SK-N-SH (cell line): ENCODE results near the gene LCP2. TPM values are rescaled to one million over a fixed set of nuclear protein-coding genes. Genes with fewer than 3 reads are reported as not detected.

Experiments
- CTCF ChIA-PET: fragments of 300-600, 350-600 bp; formaldehyde crosslinking; extraction: SDS; loops from one replicate; lab custom pipeline; 2021; lab: Yijun Ruan, JAX
- POLR2A ChIA-PET: fragments of 350-600 bp; sonication (Branson Sonifier 250); formaldehyde crosslinking; extraction: SDS; loops from one replicate; lab custom pipeline; 2020; ENCODE audit warnings: antibody characterized with exemption, inconsistent platforms; lab: Yijun Ruan, JAX
- DNase-seq: peaks from one replicate; pipeline ENCODE4 v3.0.0; 2012
- H2AFZ ChIP-seq: fragments of 200-600 bp; sonication (generic); 2 replicates; pipeline ENCODE4 v1.8.1; 2016; ENCODE audit warnings: antibody characterized with exemption, mild to moderate bottlenecking, low read depth
- H3F3A ChIP-seq: fragments of 200-600 bp; sonication (generic); replicated peaks from 2 replicates; pipeline ENCODE3; 2016; ENCODE audit warnings: antibody characterized with exemption, mild to moderate bottlenecking; ENCODE audit not compliant: insufficient read depth
- H3K27ac ChIP-seq, 2 experiments: fragments of 200-500 bp in 1 of 2; fragments of 200-600 bp in 1 of 2; sonication (Bioruptor generic) in 1 of 2; sonication (generic), shearing (Covaris generic) in 1 of 2; 2 replicates each; pipeline versions ENCODE4 v1.5.1 to v1.6.1; 2014 to 2016; ENCODE audit warnings: low read depth in 2 of 2, inconsistent platforms in 1 of 2, low read length in 1 of 2, mild to moderate bottlenecking in 1 of 2, mixed read lengths in 1 of 2
- H3K27me3 ChIP-seq: fragments of 200-600 bp; sonication (generic), shearing (Covaris generic); 2 replicates; pipeline ENCODE4 v1.6.1; 2016; ENCODE audit warnings: mixed run types; ENCODE audit not compliant: insufficient read depth
- H3K36me3 ChIP-seq, 2 experiments: fragments of 200-500 bp in 1 of 2; fragments of 200-600 bp in 1 of 2; sonication (Bioruptor generic) in 1 of 2; sonication (generic) in 1 of 2; replicated peaks in 1 of 2; 2 replicates each; pipeline versions ENCODE3 to v1.5.1; 2014 to 2016; ENCODE audit warnings: low read length in 1 of 2, mild to moderate bottlenecking in 1 of 2; ENCODE audit not compliant: insufficient read depth in 2 of 2, control insufficient read depth in 1 of 2
- H3K4me1 ChIP-seq, 2 experiments: fragments of 200-500 bp in 1 of 2; fragments of 200-600 bp in 1 of 2; sonication (Bioruptor generic) in 1 of 2; sonication (generic), shearing (Covaris generic) in 1 of 2; 2 replicates each; pipeline versions ENCODE4 v1.5.1 to v1.6.1; 2014 to 2016; ENCODE audit warnings: low read depth in 1 of 2, low read length in 1 of 2, mixed run types in 1 of 2; ENCODE audit not compliant: insufficient read depth in 2 of 2, control insufficient read depth in 1 of 2
- H3K4me2 ChIP-seq: fragments of 200-600 bp; sonication (generic), shearing (Covaris generic); 2 replicates; pipeline ENCODE4 v1.6.1; 2017; ENCODE audit warnings: mixed run types
- H3K4me3 ChIP-seq, 2 experiments: fragments of 200-500 bp in 1 of 2; fragments of 200-600 bp in 1 of 2; sonication (Bioruptor generic) in 1 of 2; sonication (generic), shearing (Covaris generic) in 1 of 2; 2 replicates each; pipeline versions ENCODE4 v1.5.1 to v1.8.1; 2014 to 2016; ENCODE audit warnings: low read depth in 2 of 2, inconsistent platforms in 1 of 2, low read length in 1 of 2, mild to moderate bottlenecking in 1 of 2, mixed read lengths in 1 of 2, moderate library complexity in 1 of 2
- H3K79me2 ChIP-seq: fragments of 200-600 bp; sonication (generic); 2 replicates; pipeline ENCODE4 v1.8.1; 2017; ENCODE audit warnings: mild to moderate bottlenecking; ENCODE audit not compliant: insufficient read depth
- H3K9ac ChIP-seq: fragments of 200-600 bp; sonication (generic); 2 replicates; pipeline ENCODE4 v1.6.1; 2017; ENCODE audit warnings: mixed run types
- H3K9me2 ChIP-seq: fragments of 200-600 bp; sonication (generic); 2 replicates; pipeline ENCODE4 v1.6.1; 2017; ENCODE audit warnings: mixed run types
- H3K9me3 ChIP-seq: fragments of 200-600 bp; sonication (generic); 2 replicates; pipeline ENCODE4 v1.6.1; 2017; ENCODE audit warnings: mixed run types, mild to moderate bottlenecking, moderate library complexity
- H4K20me1 ChIP-seq: fragments of 200-600 bp; sonication (generic); 2 replicates; pipeline ENCODE4 v1.6.1; 2017; ENCODE audit warnings: mild to moderate bottlenecking, mixed run types; ENCODE audit not compliant: insufficient read depth
- ELF1 ChIP-seq: IDR thresholded peaks from 2 replicates; pipeline ENCODE4 v1.4.0; 2012
- EP300 ChIP-seq, 2 experiments: IDR thresholded peaks; 2 replicates each; pipeline versions ENCODE4 v1.4.0 to v1.6.1; 2012; ENCODE audit warnings: borderline replicate concordance in 1 of 2, low read depth in 1 of 2, low read length in 1 of 2
- FOXJ3 ChIP-seq: sonication (generic); formaldehyde crosslinking; IDR thresholded peaks from 2 replicates; pipeline ENCODE4 v1.5.1; 2020; ENCODE audit warnings: mild to moderate bottlenecking, missing genetic modification reagents
- GABPA ChIP-seq: IDR thresholded peaks from 2 replicates; pipeline ENCODE4 v1.4.0; 2012; ENCODE audit warnings: low read depth, mild to moderate bottlenecking
- JUND ChIP-seq: IDR thresholded peaks from 2 replicates; pipeline ENCODE4 v1.4.0; 2012
- MEF2A ChIP-seq: IDR thresholded peaks from 2 replicates; pipeline ENCODE4 v1.4.0; 2012; ENCODE audit warnings: low read depth, borderline replicate concordance
- POLR2AphosphoS5 ChIP-seq: IDR thresholded peaks from 2 replicates; pipeline ENCODE4 v1.6.1; 2012; ENCODE audit warnings: low read depth, low read length
- RFX5 ChIP-seq: IDR thresholded peaks from 2 replicates; pipeline ENCODE4 v1.6.1; 2012; ENCODE audit warnings: mild to moderate bottlenecking, improper control_type of control experiment, low read length
- RXRA ChIP-seq: IDR thresholded peaks from 2 replicates; pipeline ENCODE4 v1.4.0; 2012; ENCODE audit warnings: low read depth, mild to moderate bottlenecking, borderline replicate concordance
- SMC3 ChIP-seq: IDR thresholded peaks from 2 replicates; pipeline ENCODE4 v1.6.1; 2012; ENCODE audit warnings: low read depth, low read length, improper control_type of control experiment
- TAF1 ChIP-seq: IDR thresholded peaks from 2 replicates; pipeline ENCODE4 v1.6.1; 2012; ENCODE audit warnings: low read depth, mild to moderate bottlenecking, low read length, moderate library complexity, borderline replicate concordance
- TCF12 ChIP-seq: IDR thresholded peaks from 2 replicates; pipeline ENCODE4 v1.4.0; 2012
- TEAD4 ChIP-seq: IDR thresholded peaks from 2 replicates; pipeline ENCODE4 v1.4.0; 2012; ENCODE audit warnings: mild to moderate bottlenecking, borderline replicate concordance; ENCODE audit not compliant: insufficient read depth
- USF2 ChIP-seq: fragments of 150-350 bp; IDR thresholded peaks from 2 replicates; pipeline ENCODE4 v1.6.1; 2017; ENCODE audit warnings: antibody characterized with exemption, low read length, low read depth, borderline replicate concordance
- WGBS: methylation state at CpG from one replicate; pipeline ENCODE4 v1.1.6; 2017; ENCODE audit warnings: low lambda C conversion rate; 5-methylcytosine and 5-hydroxymethylcytosine counted together
- polyA plus RNA-seq, 3 experiments: library from polyadenylated mRNA; depleted of rRNA; stranded (reverse); fragments of >200 nt; gene quantifications; 2 replicates each; pipeline ENCODE4 v1.2.3, GENCODE V29; 2012
- TF ChIP-seq, protein P1 (sequence below): IDR thresholded peaks from 2 replicates; pipeline ENCODE4 v1.4.0; 2012; ENCODE audit warnings: low read depth

The LCP2 gene
- polyA plus RNA-seq, 1 of the 3 experiments (the other 2 are of a cell fraction), result not detected

GRCh38 chr5:170300361-170301013 lies 2.9 kb upstream of the LCP2 start:
- Histone ChIP-seq H3K9me2 (no peaks in the 10 kb centered on the region), H3K79me2 (no peaks in the 10 kb centered on the region), H3K4me3 (no peak overlapping the region), H3K27ac (no peak overlapping the region), H3K27me3 (no peaks in the 10 kb centered on the region; the same call in 1 of the 2 replicates), H4K20me1 (no peaks in the 10 kb centered on the region), H3K9me3 (no peaks in the 10 kb centered on the region), H3K4me2 (no peak overlapping the region), H3K36me3 (no peaks in the 10 kb centered on the region), H2AFZ (no peak overlapping the region), H3K9ac (no peak overlapping the region), H3F3A (no peaks in the 10 kb centered on the region), H3K4me1 (no peaks in the 10 kb centered on the region)
- CTCF ChIA-PET, result interaction anchor here (1.4 kb wide), 2 partner anchors 81 to 121 kb away, joined by 3 read pairs; no protein-coding TSS in a partner anchor
- POLR2A ChIA-PET, result no interaction called here
- TF ChIP-seq TAF1 (no peak), TEAD4 (no peak), FOXJ3 (CRISPR knock-in tag) (no peak), USF2 (no peak), JUND (no peak), SMC3 (no peak), TCF12 (no peak), RXRA (no peak), MEF2A (no peak), ELF1 (no peak), EP300 (IDR thresholded peaks at IDR 0.05; ENCODE audit: borderline replicate concordance in 1 of 2, low read depth in 1 of 2, low read length in 1 of 2) (no peak)
- 62% methylated on average over 5 of the region's 7 CpGs for WGBS
- no peak for DNase-seq

DNA sequence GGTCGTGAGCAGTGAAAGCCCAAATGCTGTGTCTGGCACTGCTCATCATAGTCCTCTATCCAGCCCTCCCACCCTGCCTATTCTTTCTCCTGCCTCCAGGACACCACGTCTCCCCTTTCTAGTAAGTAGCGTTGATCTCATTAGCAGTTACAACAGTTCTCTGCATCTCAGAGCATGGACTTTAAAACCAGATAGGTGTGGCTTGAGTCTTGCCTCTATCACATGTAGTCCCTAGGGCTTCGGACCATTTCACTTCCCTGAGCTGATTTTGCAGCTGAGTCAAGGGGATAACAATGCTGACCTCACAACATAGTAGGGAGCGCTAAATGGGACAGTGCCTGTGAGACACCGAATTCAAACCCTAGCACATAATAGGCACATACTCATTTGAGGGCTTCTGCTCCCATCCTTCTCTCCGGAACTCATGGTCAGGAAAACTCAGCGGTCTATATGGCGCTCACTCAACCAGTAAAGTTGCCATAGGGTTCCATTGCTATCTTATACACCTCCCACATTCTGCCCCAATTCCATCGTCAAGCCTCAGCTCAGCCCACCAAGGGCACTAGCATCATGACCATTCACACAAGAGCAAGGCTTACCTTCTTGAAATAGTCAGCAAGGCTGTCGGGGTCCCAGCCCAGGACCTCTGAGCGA lies 515 bp downstream of the LCP2 start:
- H3F3A ChIP-seq, result no peaks in the 10 kb centered on the region
- H3K27ac ChIP-seq, result no peak overlapping the region
- H3K9me2 ChIP-seq, result no peaks in the 10 kb centered on the region
- H2AFZ ChIP-seq, result no peak overlapping the region
- H3K4me1 ChIP-seq, result no peaks in the 10 kb centered on the region
- POLR2A ChIA-PET, result no interaction called here
- H3K9me3 ChIP-seq, result no peaks in the 10 kb centered on the region
- peaks cover 6% of the 10 kb centered on the region; the same call in 1 of the 2 replicates for H3K27me3 ChIP-seq
- CTCF ChIA-PET, result interaction anchor here (0.7 to 0.9 kb wide), 2 partner anchors 14 to 28 kb away, joined by 3 to 4 read pairs; no protein-coding TSS in a partner anchor
- H3K79me2 ChIP-seq, result no peaks in the 10 kb centered on the region
- no peaks in the 10 kb centered on the region for H4K20me1 ChIP-seq
- H3K36me3 ChIP-seq, result no peaks in the 10 kb centered on the region
- no peak overlapping the region for H3K4me3 ChIP-seq
- WGBS, result 66% methylated on average over 11 of the region's 12 CpGs
- no peak overlapping the region for H3K9ac ChIP-seq
- no peak overlapping the region for H3K4me2 ChIP-seq
- DNase-seq, result no peak
- TF ChIP-seq TEAD4, result no peak
- TF ChIP-seq POLR2AphosphoS5, result no peak
- no peak for TF ChIP-seq RFX5
- no peak for TF ChIP-seq GABPA
- TF ChIP-seq, protein P1, sequence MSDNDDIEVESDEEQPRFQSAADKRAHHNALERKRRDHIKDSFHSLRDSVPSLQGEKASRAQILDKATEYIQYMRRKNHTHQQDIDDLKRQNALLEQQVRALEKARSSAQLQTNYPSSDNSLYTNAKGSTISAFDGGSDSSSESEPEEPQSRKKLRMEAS, result no peak
